Spinal cord (tissue), 10 donors: ENCODE data around the gene FAM8A1. TPM values are rescaled to one million over a fixed set of nuclear protein-coding genes. Genes with fewer than 3 reads are reported as not detected.

Source experiments
- DNase-seq, 6 donors: peaks; one replicate each; pipeline versions ENCODE4 v3.0.0 to v3.0.0-alpha.2; 2013 to 2015; ENCODE audit warnings: low spot score in 6 of 6, low read depth in 4 of 6
- H3K27ac ChIP-seq: one replicate; pipeline ENCODE4 v1.5.1; 2013; ENCODE audit warnings: low read depth, low read length, control low read depth
- H3K27me3 ChIP-seq: one replicate; pipeline ENCODE4 v1.6.1; 2013; ENCODE audit warnings: low read length; ENCODE audit not compliant: control insufficient read depth, insufficient read depth
- H3K36me3 ChIP-seq: one replicate; pipeline ENCODE4 v1.6.1; 2013; ENCODE audit warnings: low read length; ENCODE audit not compliant: control insufficient read depth, insufficient read depth
- H3K4me1 ChIP-seq: one replicate; pipeline ENCODE4 v1.6.1; 2013; ENCODE audit warnings: low read length; ENCODE audit not compliant: control insufficient read depth, insufficient read depth
- H3K4me3 ChIP-seq: one replicate; pipeline ENCODE4 v1.5.1; 2013; ENCODE audit warnings: low read depth, low read length, control low read depth
- H3K9me3 ChIP-seq: one replicate; pipeline ENCODE4 v1.6.1; 2013; ENCODE audit warnings: low read length; ENCODE audit not compliant: control insufficient read depth, insufficient read depth
- WGBS: methylation state at CpG from one replicate; pipeline ENCODE4 v1.1.5; 2013; ENCODE audit warnings: missing lambda C conversion rate; ENCODE audit not compliant: insufficient coverage; 5-methylcytosine and 5-hydroxymethylcytosine counted together
- long read RNA-seq, 4 donors: transcript quantifications; one replicate each; lab custom pipeline, GENCODE V29; 2026
- polyA plus RNA-seq, 2 donors: library from polyadenylated mRNA; unstranded; fragments of 120-200 nt; gene quantifications; one replicate each; pipeline ENCODE4 v1.2.1, GENCODE V29; 2013; ENCODE audit not compliant: insufficient read length in 2 of 2
- total RNA-seq, 2 donors: library from RNA; depleted of rRNA in 1 of 2; stranded (reverse); fragments of 120-200 nt in 1 of 2; fragments of >200 nt in 1 of 2; gene quantifications; one replicate each; pipeline versions ENCODE4 v1.2.3 to v1.2.4, GENCODE V29; 2013 to 2014
- donor health status: healthy.

FAM8A1 gene, protein sequence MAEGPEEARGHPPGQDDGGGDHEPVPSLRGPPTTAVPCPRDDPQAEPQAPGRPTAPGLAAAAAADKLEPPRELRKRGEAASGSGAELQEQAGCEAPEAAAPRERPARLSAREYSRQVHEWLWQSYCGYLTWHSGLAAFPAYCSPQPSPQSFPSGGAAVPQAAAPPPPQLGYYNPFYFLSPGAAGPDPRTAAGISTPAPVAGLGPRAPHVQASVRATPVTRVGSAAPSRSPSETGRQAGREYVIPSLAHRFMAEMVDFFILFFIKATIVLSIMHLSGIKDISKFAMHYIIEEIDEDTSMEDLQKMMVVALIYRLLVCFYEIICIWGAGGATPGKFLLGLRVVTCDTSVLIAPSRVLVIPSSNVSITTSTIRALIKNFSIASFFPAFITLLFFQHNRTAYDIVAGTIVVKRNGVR
- total RNA-seq = 10 to 100 TPM; 43.7 to 79.2 TPM
- 10 to 100 TPM; 51.9 to 67.0 TPM for polyA plus RNA-seq
- long read RNA-seq, donor 1, full-length matches to known transcripts = 14 of 14 reads
- long read RNA-seq, donor 1, partial matches to known transcripts = 0 of 14 reads
- long read RNA-seq, donor 1, other reads (novel, unspliced or antisense) = 0 of 14 reads
- long read RNA-seq, donor 2, full-length matches to known transcripts = 7 of 7 reads
- long read RNA-seq, donor 2, partial matches to known transcripts = 0 of 7 reads
- long read RNA-seq, donor 2, other reads (novel, unspliced or antisense) = 0 of 7 reads
- long read RNA-seq, donor 3, full-length matches to known transcripts = 7 of 12 reads
- long read RNA-seq, donor 3, partial matches to known transcripts = 5 of 12 reads
- long read RNA-seq, donor 3, other reads (novel, unspliced or antisense) = 0 of 12 reads
- long read RNA-seq, donor 4, full-length matches to known transcripts = 6 of 6 reads
- long read RNA-seq, donor 4, partial matches to known transcripts = 0 of 6 reads
- long read RNA-seq, donor 4, other reads (novel, unspliced or antisense) = 0 of 6 reads

DNA sequence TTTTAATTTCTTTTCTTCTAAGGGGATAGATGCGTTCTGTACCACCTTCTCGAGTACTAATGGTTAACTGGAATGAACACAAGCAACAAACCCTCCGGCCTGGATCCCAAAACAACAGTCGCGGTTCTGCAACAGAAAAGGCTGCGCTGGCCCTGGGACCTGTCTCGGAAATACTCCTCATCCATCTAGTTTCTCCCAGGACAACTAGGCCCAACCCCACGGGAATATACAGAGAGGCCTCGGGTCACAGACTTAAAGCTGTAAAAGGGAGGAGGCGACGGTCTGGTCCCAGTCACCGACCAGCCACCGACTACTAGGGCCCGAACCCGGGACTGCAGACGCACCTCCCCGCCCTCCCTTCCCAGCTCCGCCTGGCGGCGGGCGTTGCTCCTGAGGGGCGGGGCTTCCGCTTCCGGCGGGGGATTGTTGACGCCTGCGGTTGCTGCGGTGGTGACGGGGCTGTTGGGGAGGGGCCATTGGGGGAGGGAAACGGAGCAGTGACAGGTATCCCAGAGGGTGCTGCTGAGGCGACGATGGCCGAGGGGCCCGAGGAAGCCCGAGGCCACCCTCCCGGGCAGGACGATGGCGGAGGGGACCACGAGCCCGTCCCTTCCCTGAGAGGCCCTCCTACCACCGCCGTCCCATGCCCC is at the start of gene FAM8A1:
FAM8A1 (plus strand) TSS at position 426 of the 650 bp plus-strand sequence; CDS start at position 534, 108 bp downstream.
- Histone ChIP-seq H3K36me3 (peaks cover 7% of the 10 kb centered on the region), H3K4me3 (peak within 1 kb of the TSS; percentile 73), H3K4me1 (peaks cover 9% of the 10 kb centered on the region), H3K27me3 (no peaks in the 10 kb centered on the region), H3K9me3 (no peaks in the 10 kb centered on the region), H3K27ac (peak within 1 kb of the TSS; percentile 92)
- WGBS = 4% methylated on average over 34 of the region's 42 CpGs
- DNase-seq = peak; percentile 81 to 98 (median 91)

DNA sequence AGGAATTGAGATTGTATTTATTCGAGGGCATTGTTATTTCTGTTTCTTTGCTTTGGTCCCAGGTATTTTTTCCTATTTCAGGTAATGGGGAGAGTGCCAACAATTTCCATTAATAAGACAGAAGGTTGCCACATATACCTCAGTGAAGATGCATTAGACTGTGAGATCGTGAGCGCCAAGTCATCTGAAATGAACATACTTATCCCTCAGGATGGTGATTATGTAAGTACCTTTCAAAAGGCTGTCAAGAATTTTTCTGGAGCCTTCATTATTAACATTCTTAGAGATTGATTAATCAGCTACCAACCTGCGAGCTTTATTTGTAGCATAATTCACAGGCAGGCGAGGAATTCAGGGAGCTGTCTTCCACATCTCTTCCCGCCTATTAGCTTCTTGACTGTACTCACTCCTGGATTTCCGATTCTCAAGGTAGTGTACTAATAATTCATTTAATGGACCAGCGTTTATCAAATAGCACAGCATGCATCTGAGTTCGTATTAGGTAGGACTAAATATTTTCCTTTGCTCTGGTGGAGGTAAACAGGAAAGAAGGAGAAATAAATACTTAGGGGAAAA is 48.6 kb upstream of the FAM8A1 start:
- Histone ChIP-seq H3K4me3 (no peak overlapping the region), H3K27ac (no peak overlapping the region)
- 83% methylated on average over 2 of the region's 9 CpGs for WGBS

DNA sequence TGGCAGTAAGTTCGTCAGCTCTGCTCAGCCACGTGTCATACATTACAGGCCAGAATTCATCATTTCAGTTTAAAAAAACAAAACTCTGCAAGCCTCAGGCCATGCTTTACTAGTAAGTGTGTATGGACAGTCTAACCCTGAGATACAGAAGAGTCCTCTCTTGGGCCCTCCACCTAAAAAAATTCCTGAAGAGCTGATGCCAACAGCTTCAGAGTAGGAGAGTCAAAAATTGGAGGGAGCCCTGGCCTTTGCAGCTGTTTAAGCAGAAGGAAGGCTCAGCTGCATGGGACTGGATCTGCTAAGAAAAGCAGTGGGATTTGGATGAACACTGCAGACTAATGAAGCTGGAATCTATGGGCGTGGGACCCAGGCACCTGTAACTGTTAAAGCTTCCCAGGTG is 47.2 kb upstream of the FAM8A1 start:
- Histone ChIP-seq H3K36me3 (peaks cover 3% of the 10 kb centered on the region), H3K9me3 (no peaks in the 10 kb centered on the region), H3K27ac (no peak overlapping the region), H3K27me3 (no peaks in the 10 kb centered on the region), H3K4me1 (no peaks in the 10 kb centered on the region), H3K4me3 (no peak overlapping the region)
- 92% methylated on average over 1 of the region's 3 CpGs for WGBS
- no peak for DNase-seq

More for the DNA sequence above, 48.6 kb upstream of the FAM8A1 start:
- peak in 1 of 6 donors; percentile 12 for DNase-seq
- Histone ChIP-seq H3K9me3 (no peaks in the 10 kb centered on the region), H3K4me1 (no peaks in the 10 kb centered on the region), H3K27me3 (no peaks in the 10 kb centered on the region), H3K36me3 (peaks cover 3% of the 10 kb centered on the region)

DNA sequence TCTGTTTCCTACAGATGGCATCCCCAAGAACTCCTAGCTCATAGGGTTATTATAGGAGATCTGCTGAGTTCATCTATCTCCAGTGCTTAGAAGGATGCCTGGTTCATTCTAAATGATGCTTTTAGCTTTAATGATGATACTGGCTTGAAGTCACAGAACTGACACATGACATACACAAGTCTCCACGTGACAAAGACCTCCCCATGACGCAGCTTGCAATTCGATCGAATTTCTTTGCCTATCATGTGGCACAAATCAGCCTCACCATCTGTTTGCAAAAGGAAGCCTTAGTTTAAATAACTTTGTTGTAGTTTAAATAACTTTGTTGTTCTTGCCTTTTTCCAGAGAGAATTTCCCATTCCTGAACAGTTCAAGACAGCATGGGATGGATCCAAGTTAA is 44.1 kb upstream of the FAM8A1 start:
- Histone ChIP-seq H3K36me3 (peaks cover 3% of the 10 kb centered on the region), H3K27ac (no peak overlapping the region), H3K4me1 (no peaks in the 10 kb centered on the region), H3K9me3 (no peaks in the 10 kb centered on the region), H3K27me3 (no peaks in the 10 kb centered on the region), H3K4me3 (no peak overlapping the region)
- no CpG with 5 or more reads among the region's 4 CpGs for WGBS
- no peak for DNase-seq

DNA sequence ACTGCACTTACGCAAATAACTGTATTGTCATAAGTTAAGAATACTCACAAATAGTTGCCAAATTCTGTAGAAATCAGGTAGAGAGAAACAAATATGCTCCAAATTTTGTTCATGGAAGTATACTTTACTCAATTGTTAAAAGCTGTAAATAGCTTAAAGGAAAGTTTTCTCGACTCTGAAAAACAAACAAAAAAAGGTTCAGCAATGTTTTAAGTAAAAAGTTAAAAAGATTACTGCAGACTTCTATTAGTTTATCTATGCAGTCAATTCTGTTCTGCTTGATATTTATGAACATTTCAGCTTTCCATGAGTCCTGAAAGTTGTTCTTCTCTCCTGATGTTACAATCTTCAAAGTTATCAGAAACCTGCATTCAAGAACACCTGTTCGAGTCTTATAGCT is 37.5 kb upstream of the FAM8A1 start:
- Histone ChIP-seq H3K9me3 (peaks cover 8% of the 10 kb centered on the region), H3K4me1 (no peaks in the 10 kb centered on the region), H3K4me3 (no peak overlapping the region), H3K27me3 (no peaks in the 10 kb centered on the region), H3K27ac (no peak overlapping the region), H3K36me3 (no peaks in the 10 kb centered on the region)
- no CpG with 5 or more reads among the region's 3 CpGs for WGBS
- DNase-seq = no peak

DNA sequence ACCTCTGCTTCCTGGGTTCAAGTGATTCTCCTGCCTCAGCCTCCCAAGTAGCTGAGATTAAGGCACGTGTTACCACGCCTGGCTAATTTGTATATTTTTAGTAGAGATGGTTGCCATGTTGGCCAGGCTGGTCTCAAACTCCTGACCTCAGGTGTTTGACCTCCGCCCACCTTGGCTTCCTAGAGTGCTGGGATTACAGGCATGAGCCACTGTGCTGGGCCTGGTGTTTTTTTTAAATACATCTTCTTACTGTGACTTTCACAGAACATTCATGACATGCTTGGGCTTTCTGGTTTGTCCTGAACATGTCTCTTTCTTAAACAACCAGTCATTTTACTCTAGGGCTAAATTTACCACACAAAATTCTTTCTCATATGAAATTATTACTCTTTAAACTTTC is 34.7 kb upstream of the FAM8A1 start:
- H3K4me3 ChIP-seq = no peak overlapping the region
- H3K36me3 ChIP-seq = no peaks in the 10 kb centered on the region
- no peak for DNase-seq
- H3K27me3 ChIP-seq = no peaks in the 10 kb centered on the region
- no peaks in the 10 kb centered on the region for H3K4me1 ChIP-seq
- peaks cover 8% of the 10 kb centered on the region for H3K9me3 ChIP-seq
- 83% methylated on average over 1 of the region's 3 CpGs for WGBS
- no peak overlapping the region for H3K27ac ChIP-seq

DNA sequence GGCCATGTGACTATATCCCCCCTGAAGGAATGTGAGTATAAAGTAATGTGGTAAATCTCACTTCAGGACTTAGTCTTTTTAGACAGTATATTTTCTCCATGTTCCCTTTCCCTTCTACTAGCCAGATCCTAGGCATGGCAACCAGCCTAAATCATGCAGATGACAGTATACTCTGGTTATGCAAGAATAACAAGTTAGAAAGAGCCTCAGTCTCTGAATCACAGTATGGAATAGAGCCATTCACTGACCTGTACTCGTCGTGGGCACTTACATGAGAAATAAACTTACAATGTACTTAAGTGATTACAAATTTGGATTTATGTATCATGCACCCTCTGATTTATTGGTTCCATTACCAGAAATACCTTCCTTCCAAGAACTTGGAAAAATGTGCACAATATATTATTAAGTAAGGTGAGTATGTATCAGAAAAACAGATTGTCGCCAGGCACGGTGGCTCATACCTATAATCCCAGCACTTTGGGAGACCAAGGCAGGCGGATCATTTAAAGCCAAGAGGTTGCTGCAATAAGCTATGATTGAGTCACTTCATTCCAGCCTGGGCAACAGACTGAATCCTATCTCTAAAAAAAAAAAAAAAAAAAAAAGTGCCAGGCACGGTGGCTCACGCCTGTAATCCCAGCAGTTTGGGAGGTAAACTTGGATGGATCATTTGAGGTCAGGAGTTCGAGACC is 25.1 kb upstream of the FAM8A1 start:
- H3K27me3 ChIP-seq = no peaks in the 10 kb centered on the region
- no peaks in the 10 kb centered on the region for H3K36me3 ChIP-seq
- H3K4me1 ChIP-seq = peaks cover under 1% of the 10 kb centered on the region
- H3K9me3 ChIP-seq = no peaks in the 10 kb centered on the region
- DNase-seq = no peak
- H3K4me3 ChIP-seq = no peak overlapping the region
- H3K27ac ChIP-seq = no peak overlapping the region
- WGBS = 92% methylated on average over 2 of the region's 8 CpGs

DNA sequence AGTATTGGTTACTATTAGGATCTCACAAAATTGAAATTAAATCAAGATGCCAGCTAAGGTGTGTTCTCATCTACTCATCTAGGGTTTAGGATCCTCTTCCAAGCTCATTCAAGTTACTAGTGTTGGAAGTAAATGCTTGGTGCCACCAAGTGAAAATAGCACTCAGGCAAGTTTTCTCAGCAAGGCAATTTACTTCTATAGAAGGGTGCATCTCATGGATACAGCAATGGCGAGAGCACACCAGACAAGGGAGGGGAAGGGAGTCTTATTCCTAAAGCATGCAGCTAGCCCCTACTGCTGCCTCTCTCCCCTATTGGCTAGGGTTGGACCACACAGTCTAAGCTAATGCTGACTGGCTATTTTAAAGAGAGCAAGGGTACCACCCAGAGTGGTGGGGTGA is 23.0 kb upstream of the FAM8A1 start:
- no peaks in the 10 kb centered on the region for H3K27me3 ChIP-seq
- H3K4me3 ChIP-seq = no peak overlapping the region
- no CpG with 5 or more reads among the region's 1 CpG for WGBS
- H3K27ac ChIP-seq = no peak overlapping the region
- no peaks in the 10 kb centered on the region for H3K36me3 ChIP-seq
- no peak for DNase-seq
- H3K9me3 ChIP-seq = no peaks in the 10 kb centered on the region
- H3K4me1 ChIP-seq = peaks cover 10% of the 10 kb centered on the region
